GM20000 (cell line): ENCODE data around the gene GRK1.

Experiments used
- DNase-seq: peaks from one replicate; pipeline ENCODE4 v3.0.0; 2012; ENCODE audit warnings: low spot score
- TF ChIP-seq, protein P1 (sequence below): IDR thresholded peaks from 2 replicates; pipeline ENCODE4 v1.5.1; 2012; ENCODE audit warnings: mild to moderate bottlenecking, control low read depth; ENCODE audit errors: extremely low read depth, missing control alignments

Gene GRK1

DNA sequence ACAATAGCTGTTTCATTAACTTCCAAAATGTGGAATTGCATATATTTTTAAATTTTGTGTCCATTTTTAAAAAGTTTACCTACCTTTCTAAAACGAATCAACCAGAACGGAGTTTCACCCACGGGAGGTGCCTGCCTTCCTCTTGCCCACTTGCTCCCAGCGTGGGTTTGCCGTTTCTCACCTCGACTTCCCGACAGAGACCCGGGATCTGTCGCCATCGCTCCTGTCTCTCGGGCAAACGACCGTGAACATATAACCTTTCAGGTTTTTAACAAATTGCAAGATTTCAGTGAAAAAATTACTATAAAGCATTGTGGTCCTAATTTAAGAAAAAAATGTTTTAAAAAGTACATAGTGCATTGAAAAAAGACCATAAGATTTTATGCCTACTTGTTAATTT lies 96.2 kb downstream of the GRK1 start:
- no peak for DNase-seq
- TF ChIP-seq, protein P1, sequence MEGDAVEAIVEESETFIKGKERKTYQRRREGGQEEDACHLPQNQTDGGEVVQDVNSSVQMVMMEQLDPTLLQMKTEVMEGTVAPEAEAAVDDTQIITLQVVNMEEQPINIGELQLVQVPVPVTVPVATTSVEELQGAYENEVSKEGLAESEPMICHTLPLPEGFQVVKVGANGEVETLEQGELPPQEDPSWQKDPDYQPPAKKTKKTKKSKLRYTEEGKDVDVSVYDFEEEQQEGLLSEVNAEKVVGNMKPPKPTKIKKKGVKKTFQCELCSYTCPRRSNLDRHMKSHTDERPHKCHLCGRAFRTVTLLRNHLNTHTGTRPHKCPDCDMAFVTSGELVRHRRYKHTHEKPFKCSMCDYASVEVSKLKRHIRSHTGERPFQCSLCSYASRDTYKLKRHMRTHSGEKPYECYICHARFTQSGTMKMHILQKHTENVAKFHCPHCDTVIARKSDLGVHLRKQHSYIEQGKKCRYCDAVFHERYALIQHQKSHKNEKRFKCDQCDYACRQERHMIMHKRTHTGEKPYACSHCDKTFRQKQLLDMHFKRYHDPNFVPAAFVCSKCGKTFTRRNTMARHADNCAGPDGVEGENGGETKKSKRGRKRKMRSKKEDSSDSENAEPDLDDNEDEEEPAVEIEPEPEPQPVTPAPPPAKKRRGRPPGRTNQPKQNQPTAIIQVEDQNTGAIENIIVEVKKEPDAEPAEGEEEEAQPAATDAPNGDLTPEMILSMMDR: no peak

DNA sequence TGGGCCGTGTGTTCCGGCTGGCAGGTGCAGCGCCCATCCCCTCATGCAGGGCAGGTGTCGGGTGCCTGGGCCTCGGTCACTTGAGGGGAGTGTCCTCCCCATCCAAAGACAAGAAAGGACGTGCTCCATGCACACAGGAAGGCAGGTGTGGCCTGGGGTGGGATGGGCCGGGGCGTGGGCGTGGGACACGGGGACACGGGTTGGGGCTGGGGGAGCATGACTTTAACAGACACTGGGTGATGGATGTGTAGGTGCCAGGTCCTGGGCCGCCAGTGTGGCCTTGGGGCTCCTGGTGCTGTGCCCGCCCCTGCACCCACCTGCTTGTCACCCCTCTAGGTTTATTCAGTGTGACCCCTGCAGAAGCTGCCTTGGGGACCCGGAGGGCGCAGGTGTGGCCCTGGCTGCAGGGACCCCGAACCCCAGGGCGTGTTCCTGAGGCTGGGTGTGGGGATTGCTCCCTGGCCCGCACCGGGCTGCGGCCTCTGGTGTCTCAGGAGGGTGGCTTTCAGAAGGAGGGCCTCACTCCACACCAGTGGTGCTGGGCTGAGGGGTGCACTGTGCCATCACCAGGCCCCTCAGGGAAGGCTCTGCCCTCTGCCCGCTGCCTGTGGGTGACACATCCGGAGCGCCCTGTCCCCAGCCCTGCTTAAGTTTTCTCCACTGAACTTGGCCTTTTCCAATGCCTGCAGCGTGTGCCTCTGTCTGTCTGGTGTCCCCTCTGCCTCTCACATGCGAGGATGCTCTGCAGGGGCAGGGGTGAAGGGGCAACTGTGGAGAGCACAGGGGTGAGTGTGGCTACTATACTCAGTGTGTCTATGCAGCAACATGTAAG lies 97.2 kb downstream of the GRK1 start:
- TF ChIP-seq, protein P1: no peak
- no peak for DNase-seq

- no peak for DNase-seq
- TF ChIP-seq, protein P1: no peak
Measured at GRCh38 chr13:113764793-113765563, 98.0 kb downstream of the GRK1 start.

GRCh38 chr13:113765564-113765910 lies 98.5 kb downstream of the GRK1 start:
- DNase-seq: no peak
- TF ChIP-seq, protein P1: no peak

- TF ChIP-seq, protein P1: no peak
- DNase-seq: no peak
Measured at GRCh38 chr13:113766035-113766800, 99.2 kb downstream of the GRK1 start.

- TF ChIP-seq, protein P1: no peak
- DNase-seq: no peak
Measured at GRCh38 chr13:113767366-113767765, 100.3 kb downstream of the GRK1 start.
